Neural cell (in vitro differentiated cells): Measurements from ENCODE around the gene ANKFN1.

Experiments used
- CTCF ChIP-seq: fragments of 450-650 bp; IDR thresholded peaks from 2 replicates; pipeline ENCODE4 v1.5.1; 2014; ENCODE audit warnings: antibody characterized with exemption, mild to moderate bottlenecking, moderate library complexity; ENCODE audit not compliant: poor library complexity, severe bottlenecking
- EZH2 ChIP-seq: fragments of 200-600, 300-800 bp; shearing (Covaris generic), sonication (generic); IDR thresholded peaks from 2 replicates; pipeline ENCODE4 v1.6.1; 2014; ENCODE audit warnings: antibody characterized with exemption, low read length, borderline replicate concordance, mild to moderate bottlenecking; ENCODE audit not compliant: insufficient read depth, poor library complexity, severe bottlenecking

GRCh38 chr17:56499799-56500388, 346.6 kb downstream of the ANKFN1 start:
- TF ChIP-seq CTCF, result no peak
- no peak for TF ChIP-seq EZH2
